Liver (tissue), 3 donors: ENCODE results near the gene SMIM35.

Experiments used
- EGR1 ChIP-seq, 2 donors: IDR thresholded peaks; 2 replicates each; pipeline ENCODE4 v1.6.1; 2016 to 2018; ENCODE audit warnings: antibody characterized with exemption in 2 of 2, low read depth in 2 of 2
- GABPA ChIP-seq, 2 donors: IDR thresholded peaks in 1 of 2; conservative IDR thresholded peaks in 1 of 2; 2 replicates each; pipeline ENCODE4 v1.6.1; 2016; ENCODE audit warnings: antibody characterized with exemption in 2 of 2, mild to moderate bottlenecking in 1 of 2, moderate library complexity in 1 of 2
- HNF4A ChIP-seq, 2 donors: conservative IDR thresholded peaks; 2 replicates each; pipeline ENCODE4 v1.6.1; 2016; ENCODE audit warnings: antibody characterized with exemption in 2 of 2, mild to moderate bottlenecking in 2 of 2
- HNF4G ChIP-seq: IDR thresholded peaks from 2 replicates; pipeline ENCODE4 v1.6.1; 2016; ENCODE audit warnings: antibody characterized with exemption
- JUND ChIP-seq, 2 donors: IDR thresholded peaks; 2 replicates each; pipeline ENCODE4 v1.6.1; 2016; ENCODE audit warnings: antibody characterized with exemption in 2 of 2
- MAX ChIP-seq: IDR thresholded peaks from 2 replicates; pipeline ENCODE4 v1.6.1; 2016; ENCODE audit warnings: antibody characterized with exemption
- RAD21 ChIP-seq, 2 donors: IDR thresholded peaks; 2 replicates each; pipeline ENCODE4 v1.6.1; 2016; ENCODE audit warnings: antibody characterized with exemption in 2 of 2, mild to moderate bottlenecking in 2 of 2
- REST ChIP-seq: IDR thresholded peaks from 2 replicates; pipeline ENCODE4 v1.6.1; 2016; ENCODE audit warnings: antibody characterized with exemption, mild to moderate bottlenecking
- RXRA ChIP-seq, 2 donors: IDR thresholded peaks; 2 replicates each; pipeline ENCODE4 v1.6.1; 2017 to 2018; ENCODE audit warnings: antibody characterized with exemption in 2 of 2, mild to moderate bottlenecking in 1 of 2
- SP1 ChIP-seq: IDR thresholded peaks from 2 replicates; pipeline ENCODE4 v1.6.1; 2018; ENCODE audit warnings: antibody characterized with exemption, mild to moderate bottlenecking
- TAF1 ChIP-seq: conservative IDR thresholded peaks from 2 replicates; pipeline ENCODE4 v1.6.1; 2016; ENCODE audit warnings: antibody characterized with exemption, mild to moderate bottlenecking
- YY1 ChIP-seq: IDR thresholded peaks from 2 replicates; pipeline ENCODE4 v1.6.1; 2016; ENCODE audit warnings: antibody characterized with exemption, mild to moderate bottlenecking
- TF ChIP-seq, protein P1 (sequence below): fragments of 150-350 bp; IDR thresholded peaks from 2 replicates; pipeline ENCODE4 v1.5.1; 2017; ENCODE audit warnings: improper control_type of control experiment, low read depth, low read length; ENCODE audit not compliant: missing input control
- TF ChIP-seq, protein P2 (sequence below): IDR thresholded peaks from 2 replicates; pipeline ENCODE4 v1.6.1; 2016; ENCODE audit warnings: antibody characterized with exemption
- donor health status: healthy.
- donor health status: healthy.

DNA sequence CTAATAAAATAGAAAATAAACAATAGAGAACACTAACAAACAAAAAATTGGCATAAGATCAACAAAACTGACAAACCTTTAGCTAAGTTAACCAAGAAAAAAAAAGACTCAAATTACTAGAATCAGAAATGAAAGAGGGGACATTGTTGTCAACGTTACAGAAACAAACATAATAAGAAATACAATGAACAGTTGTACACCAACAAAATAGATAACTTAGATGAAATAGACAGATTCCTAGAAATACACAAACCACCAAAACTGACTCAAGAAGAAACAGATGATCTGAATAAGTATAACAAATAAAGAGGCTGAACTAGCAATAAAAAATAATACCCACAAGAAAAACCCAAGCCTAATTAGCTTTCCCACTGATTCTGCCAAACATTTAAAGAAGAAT lies 44.6 kb downstream of the SMIM35 start:
- TF ChIP-seq RAD21 (IDR thresholded peaks at IDR 0.05) (no peak), YY1 (no peak), RXRA (IDR thresholded peaks at IDR 0.05) (no peak), REST (no peak), HNF4A (conservative IDR thresholded peaks at IDR 0.05) (no peak), EGR1 (IDR thresholded peaks at IDR 0.05; ENCODE audit: low read depth in 2 of 2) (no peak), JUND (IDR thresholded peaks at IDR 0.05) (no peak), TAF1 (no peak), GABPA (IDR thresholded peaks at IDR 0.05 in 1 of 2, conservative IDR thresholded peaks at IDR 0.05 in 1 of 2) (no peak), MAX (no peak), HNF4G (no peak), SP1 (no peak)
- TF ChIP-seq, protein P1, sequence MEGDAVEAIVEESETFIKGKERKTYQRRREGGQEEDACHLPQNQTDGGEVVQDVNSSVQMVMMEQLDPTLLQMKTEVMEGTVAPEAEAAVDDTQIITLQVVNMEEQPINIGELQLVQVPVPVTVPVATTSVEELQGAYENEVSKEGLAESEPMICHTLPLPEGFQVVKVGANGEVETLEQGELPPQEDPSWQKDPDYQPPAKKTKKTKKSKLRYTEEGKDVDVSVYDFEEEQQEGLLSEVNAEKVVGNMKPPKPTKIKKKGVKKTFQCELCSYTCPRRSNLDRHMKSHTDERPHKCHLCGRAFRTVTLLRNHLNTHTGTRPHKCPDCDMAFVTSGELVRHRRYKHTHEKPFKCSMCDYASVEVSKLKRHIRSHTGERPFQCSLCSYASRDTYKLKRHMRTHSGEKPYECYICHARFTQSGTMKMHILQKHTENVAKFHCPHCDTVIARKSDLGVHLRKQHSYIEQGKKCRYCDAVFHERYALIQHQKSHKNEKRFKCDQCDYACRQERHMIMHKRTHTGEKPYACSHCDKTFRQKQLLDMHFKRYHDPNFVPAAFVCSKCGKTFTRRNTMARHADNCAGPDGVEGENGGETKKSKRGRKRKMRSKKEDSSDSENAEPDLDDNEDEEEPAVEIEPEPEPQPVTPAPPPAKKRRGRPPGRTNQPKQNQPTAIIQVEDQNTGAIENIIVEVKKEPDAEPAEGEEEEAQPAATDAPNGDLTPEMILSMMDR: no peak
- TF ChIP-seq, protein P2, sequence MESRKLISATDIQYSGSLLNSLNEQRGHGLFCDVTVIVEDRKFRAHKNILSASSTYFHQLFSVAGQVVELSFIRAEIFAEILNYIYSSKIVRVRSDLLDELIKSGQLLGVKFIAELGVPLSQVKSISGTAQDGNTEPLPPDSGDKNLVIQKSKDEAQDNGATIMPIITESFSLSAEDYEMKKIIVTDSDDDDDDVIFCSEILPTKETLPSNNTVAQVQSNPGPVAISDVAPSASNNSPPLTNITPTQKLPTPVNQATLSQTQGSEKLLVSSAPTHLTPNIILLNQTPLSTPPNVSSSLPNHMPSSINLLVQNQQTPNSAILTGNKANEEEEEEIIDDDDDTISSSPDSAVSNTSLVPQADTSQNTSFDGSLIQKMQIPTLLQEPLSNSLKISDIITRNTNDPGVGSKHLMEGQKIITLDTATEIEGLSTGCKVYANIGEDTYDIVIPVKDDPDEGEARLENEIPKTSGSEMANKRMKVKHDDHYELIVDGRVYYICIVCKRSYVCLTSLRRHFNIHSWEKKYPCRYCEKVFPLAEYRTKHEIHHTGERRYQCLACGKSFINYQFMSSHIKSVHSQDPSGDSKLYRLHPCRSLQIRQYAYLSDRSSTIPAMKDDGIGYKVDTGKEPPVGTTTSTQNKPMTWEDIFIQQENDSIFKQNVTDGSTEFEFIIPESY: no peak
